ENCODE data around the gene SERPINF2.
"Not testable (repeated sequence)": the region's sequence is repeated elsewhere in the genome, so short reads cannot be mapped to it uniquely, and the experiment has no call there.

SERPINF2 gene

GRCh38 chr17:1735418-1735817, 7.3 kb upstream of the SERPINF2 start:
- no peak for DNase-seq (ENCODE audit: low read depth in 2 of 2)

GRCh38 chr17:1735834-1736347, 6.8 kb upstream of the SERPINF2 start:
- DNase-seq (ENCODE audit: low read depth in 2 of 2) = no peak

GRCh38 chr17:1736348-1737281, 6.1 kb upstream of the SERPINF2 start:
- DNase-seq (ENCODE audit: low read depth in 2 of 2) = peak; percentile 45 to 53

- DNase-seq (ENCODE audit: low read depth in 2 of 2) = no peak
Measured at GRCh38 chr17:1737531-1738291, 5.0 kb upstream of the SERPINF2 start.

DNA sequence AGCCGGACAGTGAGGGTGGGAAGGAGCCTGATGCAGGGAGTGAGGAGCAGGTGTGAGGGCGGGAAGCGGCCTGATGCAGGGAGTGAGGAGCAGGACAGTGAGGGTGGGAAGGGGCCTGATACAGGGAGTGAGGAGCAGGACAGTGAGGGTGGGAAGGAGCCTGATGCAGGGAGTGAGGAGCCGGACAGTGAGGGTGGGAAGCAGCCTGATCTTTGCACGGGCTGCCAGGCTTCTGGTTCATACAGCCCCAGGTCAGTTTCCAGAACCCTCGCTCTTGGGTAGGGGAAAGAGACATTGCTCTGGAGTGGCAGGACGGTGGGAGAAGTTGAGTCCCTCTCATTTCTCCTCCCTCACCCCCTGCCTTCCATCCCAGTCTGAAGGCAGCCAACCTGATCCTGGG, 772 bp upstream of the SERPINF2 start:
- DNase-seq (ENCODE audit: low read depth in 2 of 2) = not testable (repeated sequence)

- no peak for DNase-seq (ENCODE audit: low read depth in 2 of 2)
Measured at GRCh38 chr17:1743088-1743439, 393 bp downstream of the SERPINF2 start.

GRCh38 chr17:1744551-1745512, 2.2 kb downstream of the SERPINF2 start:
- no peak for DNase-seq (ENCODE audit: low read depth in 2 of 2)

DNA sequence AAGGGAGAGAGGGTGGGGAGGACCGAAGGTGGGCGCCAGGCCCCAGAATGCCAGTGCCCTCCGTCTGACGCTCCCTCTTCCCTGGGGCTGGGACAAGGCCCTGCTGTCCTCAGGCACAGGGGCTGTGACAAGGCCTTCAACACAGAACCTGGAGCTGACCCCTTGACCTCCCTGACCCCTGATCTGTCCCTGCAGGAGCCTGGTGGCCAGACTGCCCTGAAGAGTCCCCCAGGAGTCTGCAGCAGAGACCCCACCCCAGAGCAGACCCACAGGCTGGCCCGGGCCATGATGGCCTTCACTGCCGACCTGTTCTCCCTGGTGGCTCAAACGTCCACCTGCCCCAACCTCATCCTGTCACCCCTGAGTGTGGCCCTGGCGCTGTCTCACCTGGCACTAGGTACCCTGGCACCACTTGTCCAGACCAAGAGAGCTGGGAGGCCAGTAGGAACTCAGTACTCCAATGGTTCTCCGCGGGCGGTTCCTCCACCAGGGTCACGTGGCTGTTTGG, 2.9 kb downstream of the SERPINF2 start:
- no peak for DNase-seq (ENCODE audit: low read depth in 2 of 2)

GRCh38 chr17:1746975-1747543, 4.4 kb downstream of the SERPINF2 start:
- no peak for DNase-seq (ENCODE audit: low read depth in 2 of 2)

GRCh38 chr17:1750628-1751027, 8.0 kb downstream of the SERPINF2 start:
- no peak for DNase-seq (ENCODE audit: low read depth in 2 of 2)

- DNase-seq (ENCODE audit: low read depth in 2 of 2) = no peak
Measured at GRCh38 chr17:1752425-1753262, 10.0 kb downstream of the SERPINF2 start.

GRCh38 chr17:1753767-1754429, 11.2 kb downstream of the SERPINF2 start:
- no peak for DNase-seq (ENCODE audit: low read depth in 2 of 2)

DNA sequence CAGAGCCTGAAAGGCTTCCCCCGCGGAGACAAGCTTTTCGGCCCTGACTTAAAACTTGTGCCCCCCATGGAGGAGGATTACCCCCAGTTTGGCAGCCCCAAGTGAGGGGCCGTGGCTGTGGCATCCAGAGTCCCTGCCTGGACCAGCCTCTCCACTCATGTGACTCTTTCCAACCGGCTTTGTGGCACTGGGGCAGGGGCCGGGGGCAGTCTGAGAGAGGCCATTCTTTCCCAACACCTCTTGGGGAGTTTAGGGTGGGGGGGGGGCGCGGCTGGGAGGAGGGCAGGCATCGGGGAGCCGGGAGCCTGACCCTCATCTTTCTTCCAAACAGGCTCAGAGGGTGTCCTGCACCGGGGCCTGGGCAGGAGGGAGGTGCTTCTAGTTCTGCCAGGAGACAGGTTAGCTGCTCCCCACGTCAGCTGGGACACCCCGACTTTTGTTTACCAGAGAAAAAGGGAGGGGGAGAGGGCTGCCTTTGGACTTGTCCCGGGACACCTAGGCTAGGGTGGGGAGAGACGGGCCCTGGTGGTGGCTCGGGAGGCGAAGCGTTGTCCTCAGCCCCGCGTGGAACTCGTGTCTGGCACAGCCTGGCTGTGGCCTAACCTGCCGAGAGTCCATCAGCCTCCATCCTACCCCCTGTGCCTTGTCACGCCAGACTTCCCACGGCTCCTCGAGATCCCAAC, 11.9 kb downstream of the SERPINF2 start:
- DNase-seq (ENCODE audit: low read depth in 2 of 2) = no peak

DNA sequence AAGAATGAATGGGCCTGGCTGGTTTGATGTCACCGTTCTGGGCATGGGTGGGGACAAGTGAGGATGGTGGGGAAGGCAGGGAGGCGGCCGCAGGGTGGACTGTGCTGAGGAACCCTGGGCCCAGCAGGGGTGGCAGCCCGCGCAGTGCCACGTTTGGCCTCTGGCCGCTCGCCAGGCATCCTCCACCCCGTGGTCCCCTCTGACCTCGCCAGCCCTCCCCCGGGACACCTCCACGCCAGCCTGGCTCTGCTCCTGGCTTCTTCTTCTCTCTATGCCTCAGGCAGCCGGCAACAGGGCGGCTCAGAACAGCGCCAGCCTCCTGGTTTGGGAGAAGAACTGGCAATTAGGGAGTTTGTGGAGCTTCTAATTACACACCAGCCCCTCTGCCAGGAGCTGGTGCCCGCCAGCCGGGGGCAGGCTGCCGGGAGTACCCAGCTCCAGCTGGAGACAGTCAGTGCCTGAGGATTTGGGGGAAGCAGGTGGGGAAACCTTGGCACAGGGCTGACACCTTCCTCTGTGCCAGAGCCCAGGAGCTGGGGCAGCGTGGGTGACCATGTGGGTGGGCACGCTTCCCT, 12.7 kb downstream of the SERPINF2 start:
- DNase-seq (ENCODE audit: low read depth in 2 of 2) = no peak

- no peak for DNase-seq (ENCODE audit: low read depth in 2 of 2)
Measured at GRCh38 chr17:1755827-1756262, 13.2 kb downstream of the SERPINF2 start.

DNA sequence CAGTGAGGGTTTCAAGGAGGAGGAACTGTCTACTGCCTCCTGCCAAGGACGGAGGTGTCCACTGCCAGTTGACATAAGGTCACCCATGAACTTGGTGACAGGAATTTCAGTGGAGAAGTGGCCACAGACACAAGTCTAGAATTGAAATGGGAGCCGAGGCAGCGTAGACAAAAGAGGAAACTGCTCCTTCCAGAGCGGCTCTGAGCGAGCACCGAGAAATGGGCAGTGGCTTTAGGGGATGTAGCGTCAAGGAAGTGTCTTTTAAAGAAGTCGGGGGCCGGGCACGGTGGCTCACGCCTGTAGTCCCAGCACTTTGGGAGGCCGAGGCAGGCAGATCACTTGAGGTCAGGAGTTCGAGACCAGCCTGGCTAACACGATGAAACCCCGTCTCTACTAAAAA, 16.1 kb downstream of the SERPINF2 start:
- DNase-seq (ENCODE audit: low read depth in 2 of 2) = no peak

DNA sequence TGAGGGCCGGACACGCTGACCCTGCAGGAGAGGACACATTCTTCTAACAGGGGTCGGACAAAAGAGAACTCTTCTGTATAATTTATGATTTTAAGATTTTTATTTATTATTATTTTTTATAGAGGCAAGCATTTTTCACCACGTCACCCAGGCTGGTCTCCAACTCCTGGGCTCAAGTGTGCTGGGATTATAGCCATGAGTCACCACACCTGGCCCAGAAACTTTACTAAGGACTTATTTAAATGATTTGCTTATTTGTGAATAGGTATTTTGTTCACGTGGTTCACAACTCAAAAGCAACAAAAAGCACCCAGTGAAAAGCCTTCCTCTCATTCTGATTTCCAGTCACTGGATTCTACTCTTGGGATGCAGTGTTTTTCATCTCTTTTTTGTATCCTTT, 16.9 kb downstream of the SERPINF2 start:
- no peak for DNase-seq (ENCODE audit: low read depth in 2 of 2)

- DNase-seq (ENCODE audit: low read depth in 2 of 2) = no peak
Measured at GRCh38 chr17:1762233-1762900, 19.7 kb downstream of the SERPINF2 start.
